A673 (cell line): ENCODE data around the gene SCO1. TPM values are rescaled to one million over a fixed set of nuclear protein-coding genes. Genes with fewer than 3 reads are reported as not detected.
A peak's percentile ranks its signal among the peaks of the same experiment; 100 is the strongest.

Source experiments
- BruUV-seq: library from RNA; stranded (reverse); fragments of 400-500 nt; replicated peaks from 2 replicates; lab custom pipeline; 2021; lab: Mats Ljungman, UMichigan
- CTCF ChIA-PET: fragments of 300-600 bp; sonication (Branson Sonifier 250); formaldehyde crosslinking; loops from one replicate; lab custom pipeline; 2022; ENCODE audit warnings: antibody characterized with exemption; lab: Charles Lee
- POLR2A ChIA-PET: fragments of 300-600 bp; sonication (Branson Sonifier 250); formaldehyde crosslinking; loops from one replicate; lab custom pipeline; 2022; ENCODE audit warnings: antibody characterized with exemption; ENCODE audit not compliant: low non-redundant PET; lab: Charles Lee
- DNase-seq: peaks from one replicate; pipeline ENCODE4 v3.0.0-alpha.2; 2015; ENCODE audit warnings: low spot score
- H3K27ac ChIP-seq: fragments of 200-600 bp; sonication (generic); 2 replicates; pipeline ENCODE4 v1.5.1; 2016; ENCODE audit warnings: mixed run types, low read depth, mild to moderate bottlenecking, mixed read lengths, antibody characterized with exemption, low read length; ENCODE audit not compliant: poor library complexity, severe bottlenecking
- H3K27me3 ChIP-seq: fragments of 200-600 bp; sonication (generic); replicated peaks from 2 replicates; pipeline ENCODE4 v1.6.1; 2017; ENCODE audit warnings: mixed run types, low read depth, mild to moderate bottlenecking, mixed read lengths, antibody characterized with exemption, low read length; ENCODE audit not compliant: insufficient read depth, poor library complexity
- H3K36me3 ChIP-seq: fragments of 200-600 bp; sonication (generic); 2 replicates; pipeline ENCODE4 v1.6.1; 2016; ENCODE audit warnings: mixed run types, mild to moderate bottlenecking, mixed read lengths, antibody characterized with exemption, low read length; ENCODE audit not compliant: insufficient read depth, poor library complexity, severe bottlenecking
- H3K4me1 ChIP-seq: fragments of 200-600 bp; sonication (generic); 2 replicates; pipeline ENCODE4 v1.6.1; 2017; ENCODE audit warnings: mixed run types, mild to moderate bottlenecking, mixed read lengths, antibody characterized with exemption, low read length; ENCODE audit not compliant: insufficient read depth, poor library complexity, severe bottlenecking
- H3K4me3 ChIP-seq: fragments of 200-600 bp; sonication (generic); 2 replicates; pipeline ENCODE4 v1.5.1; 2016; ENCODE audit warnings: low read depth, mixed run types, mild to moderate bottlenecking, mixed read lengths, low read length; ENCODE audit not compliant: poor library complexity, severe bottlenecking
- H3K9me3 ChIP-seq: fragments of 200-600 bp; sonication (generic); 2 replicates; pipeline ENCODE4 v1.6.1; 2016; ENCODE audit warnings: mixed run types, low read depth, mild to moderate bottlenecking, mixed read lengths, antibody characterized with exemption, low read length; ENCODE audit not compliant: poor library complexity, severe bottlenecking
- CTCF ChIP-seq: fragments of 300-800, 200-600 bp; sonication (generic); conservative IDR thresholded peaks from 2 replicates; pipeline ENCODE4 v1.5.1; 2017; ENCODE audit warnings: low read depth, mild to moderate bottlenecking, antibody characterized with exemption, low read length, moderate library complexity, mixed read lengths
- EZH2 ChIP-seq: fragments of 200-600 bp; sonication (generic); IDR thresholded peaks from 2 replicates; pipeline ENCODE4 v1.6.1; 2017; ENCODE audit warnings: borderline replicate concordance, low read depth, mild to moderate bottlenecking, mixed read lengths, antibody characterized with exemption, low read length; ENCODE audit not compliant: poor library complexity, severe bottlenecking
- intact Hi-C: fragments of 100-400 bp; cut with micrococcal nuclease; formaldehyde crosslinking; loops from one replicate; pipeline ENCODE4 v1.10.0; 2022; ENCODE audit not compliant: unreplicated experiment
- total RNA-seq: library from RNA; stranded (reverse); gene quantifications from 2 replicates; pipeline ENCODE4 v1.2.3, GENCODE V29; 2021

The SCO1 gene
- total RNA-seq, 1 experiment from 2014 or later: 42.2 TPM

GRCh38 chr17:10681866-10682446 lies 15.4 kb downstream of the SCO1 start:
- intact Hi-C loops: no loop called here
- POLR2A ChIA-PET: no interaction called here
- H3K27ac ChIP-seq: no peak overlapping the region

GRCh38 chr17:10674704-10675103 lies 22.6 kb downstream of the SCO1 start:
- intact Hi-C loops: no loop called here
- TF ChIP-seq EZH2 (no peak), CTCF (no peak)
- no peak overlapping the region for H3K27ac ChIP-seq
- POLR2A ChIA-PET: no interaction called here
- no TSS peak for BruUV-seq
- H3K27me3 ChIP-seq: no peaks in the 10 kb centered on the region
- no peaks in the 10 kb centered on the region for H3K9me3 ChIP-seq
- peaks cover 13% of the 10 kb centered on the region for H3K36me3 ChIP-seq
- CTCF ChIA-PET: interaction anchor here (0.9 kb wide), 1 partner anchor 9 kb away, joined by 3 read pairs; no protein-coding TSS in a partner anchor
- no peak for DNase-seq
- H3K4me1 ChIP-seq: no peaks in the 10 kb centered on the region
- no peak overlapping the region for H3K4me3 ChIP-seq

More at GRCh38 chr17:10681866-10682446, 15.4 kb downstream of the SCO1 start:
- H3K27me3 ChIP-seq: no peaks in the 10 kb centered on the region
- no TSS peak for BruUV-seq
- no peak for TF ChIP-seq CTCF
- no peak for TF ChIP-seq EZH2
- no peak overlapping the region for H3K4me3 ChIP-seq
- H3K36me3 ChIP-seq: peaks cover 70% of the 10 kb centered on the region
- no peaks in the 10 kb centered on the region for H3K9me3 ChIP-seq
- DNase-seq: peak; percentile 21
- H3K4me1 ChIP-seq: no peaks in the 10 kb centered on the region
- CTCF ChIA-PET: no interaction called here

GRCh38 chr17:10673312-10673711 lies 24.0 kb downstream of the SCO1 start:
- CTCF ChIA-PET: no interaction called here
- H3K4me1 ChIP-seq: no peaks in the 10 kb centered on the region
- H3K36me3 ChIP-seq: peaks cover 8% of the 10 kb centered on the region
- H3K4me3 ChIP-seq: no peak overlapping the region
- POLR2A ChIA-PET: no interaction called here
- DNase-seq: no peak
- intact Hi-C loops: no loop called here
- TF ChIP-seq CTCF (no peak), EZH2 (no peak)
- no TSS peak for BruUV-seq
- H3K27me3 ChIP-seq: no peaks in the 10 kb centered on the region
- no peak overlapping the region for H3K27ac ChIP-seq
- no peaks in the 10 kb centered on the region for H3K9me3 ChIP-seq
